SK-N-MC (cell line): ENCODE measurements around the gene HOXC11.

Experiments used
- EZH2 ChIP-seq: fragments of 200-600 bp; sonication (generic); IDR thresholded peaks from one replicate; pipeline ENCODE4 v1.6.1; 2017; ENCODE audit warnings: antibody characterized with exemption
- FOXP2 ChIP-seq: optimal IDR thresholded peaks from 2 replicates; pipeline ENCODE3; 2011; ENCODE audit warnings: mild to moderate bottlenecking, moderate library complexity; ENCODE audit not compliant: insufficient read depth; ENCODE audit errors: extremely low read length, control extremely low read depth
- POLR2AphosphoS5 ChIP-seq: IDR thresholded peaks from 2 replicates; pipeline ENCODE4 v1.6.1; 2012; ENCODE audit warnings: mild to moderate bottlenecking, low read depth, low read length, borderline replicate concordance

- TF ChIP-seq POLR2AphosphoS5, result no peak
- no peak for TF ChIP-seq EZH2
- no peak for TF ChIP-seq FOXP2
Observed at GRCh38 chr12:53958128-53958527, 14.8 kb upstream of the HOXC11 start.
